DMS53 treated with DMSO at 0.1 percent for 48 hours (cell line): ENCODE measurements around the gene FPR2.
"Not testable (repeated sequence)": the region's sequence is repeated elsewhere in the genome, so short reads cannot be mapped to it uniquely, and the experiment has no call there.

ENCODE experiments used
- DNase-seq: peaks from one replicate; lab custom pipeline; 2025; ENCODE audit not compliant: unreplicated experiment; lab: John Stamatoyannopoulos, UW

FPR2 gene

GRCh38 chr19:51803967-51804366, 43.0 kb downstream of the FPR2 start:
- DNase-seq, result no peak

DNA sequence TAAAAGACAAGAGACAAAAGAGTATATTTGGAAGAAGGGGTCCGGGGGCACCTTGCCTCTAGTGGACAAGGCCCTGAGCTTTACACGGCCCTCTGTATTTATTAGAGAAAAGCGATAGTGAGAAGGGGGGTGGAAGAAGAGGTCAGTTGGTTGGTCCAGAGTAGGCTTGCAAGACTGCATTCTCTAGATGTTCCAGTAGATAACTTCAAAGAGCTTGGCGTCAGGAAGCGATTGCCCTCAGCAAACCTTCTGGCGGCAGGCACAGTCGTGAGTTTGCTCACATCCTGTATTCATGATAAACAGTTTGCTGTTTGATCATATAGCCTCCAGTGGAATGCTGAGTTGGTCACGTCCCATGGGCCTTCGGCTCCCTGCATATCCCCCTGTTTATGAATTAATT, 43.8 kb downstream of the FPR2 start:
- not testable (repeated sequence) for DNase-seq

- DNase-seq, result not testable (repeated sequence)
These were observed 44.4 kb downstream of the FPR2 start for GRCh38 chr19:51805396-51805795.

- DNase-seq, result not testable (repeated sequence)
These were observed 45.6 kb downstream of the FPR2 start for GRCh38 chr19:51806571-51806970.

DNA sequence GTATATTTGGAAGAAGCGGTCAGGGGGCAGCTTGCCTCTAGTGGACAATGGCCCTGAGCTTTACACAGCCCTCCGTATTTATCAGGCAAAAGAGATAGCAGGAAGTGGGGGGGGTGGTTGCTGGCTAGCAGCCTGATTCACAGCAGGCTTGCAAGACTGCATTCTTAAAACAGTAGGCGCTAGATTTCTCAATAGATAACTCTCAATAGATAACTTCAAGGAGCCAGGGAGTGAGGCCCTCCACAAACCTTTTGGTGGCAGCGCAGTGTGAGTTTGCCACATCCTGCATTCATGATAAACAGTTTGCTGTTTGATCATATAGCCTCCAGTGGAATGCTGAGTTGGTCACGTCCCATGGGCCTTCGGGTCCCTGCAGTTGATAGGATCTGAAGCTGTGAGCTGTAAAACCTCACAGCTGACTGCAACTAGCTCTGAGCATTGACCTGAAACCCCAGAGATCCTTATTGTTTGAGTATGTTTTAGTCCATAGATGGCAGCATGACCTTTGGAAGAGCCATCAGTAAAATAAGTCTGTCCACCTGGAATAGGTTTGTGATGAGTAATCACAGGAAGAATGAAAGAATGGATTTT, 46.2 kb downstream of the FPR2 start:
- DNase-seq, result no peak

- no peak for DNase-seq
These were observed 46.9 kb downstream of the FPR2 start for GRCh38 chr19:51807925-51808324.

DNA sequence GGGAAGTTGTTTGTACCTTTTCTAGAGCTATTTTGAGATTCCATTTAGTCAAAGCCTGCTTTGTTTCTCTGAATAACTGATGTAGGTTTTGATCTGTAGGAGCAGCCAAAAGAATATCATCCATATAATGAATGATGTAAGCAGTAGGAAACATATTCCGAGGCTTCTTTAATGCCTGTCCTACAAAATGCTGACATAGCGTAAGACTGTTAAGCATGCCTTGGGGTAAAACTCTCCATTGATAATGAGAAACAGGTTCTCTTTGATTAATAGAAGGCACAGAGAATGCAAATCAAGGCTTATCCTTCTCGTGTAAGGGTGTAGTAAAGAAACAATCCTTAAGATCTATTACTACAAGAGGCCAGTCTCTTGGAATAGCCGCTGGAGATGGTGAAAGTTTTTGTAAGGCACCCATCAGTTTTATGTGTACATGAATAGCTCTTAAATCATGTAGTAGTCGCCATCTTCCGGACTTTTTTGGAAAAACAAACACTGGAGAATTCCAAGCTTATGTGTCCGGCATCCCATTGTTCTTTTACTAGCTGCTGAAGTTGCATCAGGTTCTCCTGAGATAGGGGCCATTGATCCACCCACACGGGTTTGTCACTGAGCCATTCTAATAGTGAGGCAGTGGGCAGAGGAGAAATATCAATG, 47.5 kb downstream of the FPR2 start:
- DNase-seq, result no peak

- DNase-seq, result no peak
These were observed 48.8 kb downstream of the FPR2 start for GRCh38 chr19:51809787-51810186.

GRCh38 chr19:51810223-51810622, 49.2 kb downstream of the FPR2 start:
- DNase-seq, result no peak

DNA sequence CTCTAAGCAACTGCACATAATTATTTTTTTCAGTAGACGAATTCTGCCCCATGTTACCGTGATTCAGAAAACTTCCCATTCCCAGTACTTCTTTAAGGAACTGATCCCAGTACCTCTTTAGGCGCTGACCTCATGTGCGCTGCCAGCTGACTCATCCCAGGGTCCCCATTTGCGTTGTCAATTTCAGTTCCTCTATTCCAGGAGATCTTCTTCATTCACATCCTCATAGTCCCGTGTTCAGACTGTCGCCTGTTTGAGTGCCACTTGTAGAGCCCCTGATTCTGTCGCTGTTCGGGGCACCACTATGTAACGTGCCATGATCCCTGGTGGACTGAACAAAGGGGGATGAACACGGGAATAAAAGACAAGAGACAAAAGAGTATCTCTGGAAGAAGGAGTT, 50.4 kb downstream of the FPR2 start:
- DNase-seq, result no peak

DNA sequence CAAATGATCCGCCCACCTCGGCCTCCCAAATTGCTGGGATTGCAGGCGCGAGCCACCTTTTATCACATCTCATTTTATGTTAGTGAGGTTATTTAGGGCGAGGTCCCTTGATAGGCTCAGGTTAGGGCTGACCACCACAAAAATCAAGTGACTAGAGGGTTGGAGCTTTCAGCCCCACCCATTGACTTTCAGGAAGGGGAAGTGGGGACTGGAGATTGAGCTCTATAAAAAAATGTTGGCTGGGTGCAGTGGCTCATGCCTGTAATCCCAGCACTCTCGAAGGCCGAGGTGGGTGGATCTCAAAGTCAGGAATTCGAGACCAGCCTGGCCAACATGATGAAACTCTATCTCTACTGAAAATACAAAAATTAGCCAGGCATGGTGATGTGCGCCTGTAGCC, 54.1 kb downstream of the FPR2 start:
- no peak for DNase-seq

GRCh38 chr19:51816711-51817110, 55.7 kb downstream of the FPR2 start:
- no peak for DNase-seq

DNA sequence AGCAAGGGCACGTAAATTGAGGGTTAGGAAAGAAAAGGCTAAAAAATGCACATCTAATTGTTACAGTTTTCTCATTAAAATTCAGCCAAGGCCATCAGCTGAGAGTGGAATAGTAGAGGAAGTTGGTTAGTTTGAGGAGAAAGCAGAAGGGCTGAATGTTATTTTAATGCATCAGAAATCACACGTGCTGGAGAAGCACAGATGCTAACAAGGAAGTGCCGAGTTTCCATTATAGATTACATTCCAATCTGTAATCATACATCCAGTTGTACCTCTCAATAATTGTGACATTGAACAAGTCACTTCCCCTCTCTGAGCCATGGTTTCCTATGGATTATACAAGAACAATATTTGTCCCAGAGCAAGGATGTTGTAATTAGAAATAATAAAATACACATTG, 59.0 kb downstream of the FPR2 start:
- DNase-seq, result no peak
